HG03521 (cell line): ENCODE measurements around the gene SUN5.

Experiments
- ATAC-seq: cut with Tn5 transposase; IDR thresholded peaks from one replicate; pipeline ENCODE4 v1.9.1; 2021; ENCODE audit warnings: mild to moderate bottlenecking, moderate library complexity; ENCODE audit not compliant: unreplicated experiment

SUN5 gene

GRCh38 chr20:33014336-33015113 lies 10.3 kb upstream of the SUN5 start:
- no peak for ATAC-seq

- no peak for ATAC-seq
Measured at GRCh38 chr20:33013701-33014326, 9.6 kb upstream of the SUN5 start.

GRCh38 chr20:33012327-33013189 lies 8.3 kb upstream of the SUN5 start:
- ATAC-seq: no peak

DNA sequence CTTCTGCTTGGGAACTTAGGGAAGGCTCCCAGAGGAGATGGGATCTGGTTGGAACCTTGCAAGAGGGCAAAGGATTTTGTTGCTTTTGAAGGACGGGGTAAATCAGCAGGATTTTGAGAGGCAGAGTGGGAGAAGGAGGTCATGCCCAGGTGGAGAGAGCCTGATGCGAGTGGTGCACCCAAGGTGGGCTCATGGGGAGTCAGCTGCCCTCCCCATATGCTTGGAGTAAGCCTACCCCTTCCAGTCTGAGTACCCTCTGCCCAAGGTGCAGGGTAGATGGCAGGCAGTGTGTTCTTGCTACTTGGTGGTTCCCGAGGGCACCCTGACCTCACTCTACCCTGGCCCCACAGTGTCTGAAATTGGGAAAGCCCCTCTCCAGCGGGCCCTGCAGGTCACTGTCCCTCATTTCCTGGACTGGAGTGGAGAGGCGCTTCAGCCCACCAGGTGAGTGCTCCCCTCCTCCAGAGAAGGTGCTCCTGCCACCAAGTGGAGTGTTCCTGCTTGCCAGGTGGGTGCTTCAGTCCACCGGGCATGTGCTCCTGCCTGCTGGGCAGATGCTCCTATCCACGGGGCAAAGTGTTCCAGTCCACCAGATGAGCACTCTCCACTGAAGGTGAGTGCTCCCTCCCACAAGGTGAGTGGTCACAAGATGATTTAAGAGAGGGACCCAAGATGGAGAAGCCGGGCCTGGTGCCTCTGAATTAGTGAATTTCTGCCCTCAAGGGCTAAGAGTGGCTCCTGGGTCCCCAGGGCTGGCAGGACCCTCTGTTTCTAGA lies 6.6 kb upstream of the SUN5 start:
- no peak for ATAC-seq

DNA sequence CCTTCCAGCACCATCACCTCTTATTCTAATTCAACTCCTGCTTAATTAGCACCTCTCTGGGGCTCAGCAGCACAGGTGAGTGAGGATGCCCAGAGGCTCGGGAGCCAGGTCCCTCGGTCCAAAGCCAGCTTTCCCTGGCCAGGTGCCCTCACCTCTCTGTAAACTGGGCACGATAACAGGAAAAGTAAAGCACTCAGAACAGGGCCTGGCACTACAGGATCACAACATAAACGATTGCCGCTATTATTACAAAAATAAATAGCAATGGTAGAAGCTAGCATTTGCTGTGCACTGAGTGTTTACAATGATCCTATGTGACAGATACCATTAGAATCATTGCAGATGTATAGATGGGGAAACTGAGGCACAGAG lies 5.9 kb upstream of the SUN5 start:
- ATAC-seq: no peak

GRCh38 chr20:33009214-33010132 lies 5.2 kb upstream of the SUN5 start:
- ATAC-seq: no peak

GRCh38 chr20:33008336-33009213 lies 4.3 kb upstream of the SUN5 start:
- no peak for ATAC-seq

DNA sequence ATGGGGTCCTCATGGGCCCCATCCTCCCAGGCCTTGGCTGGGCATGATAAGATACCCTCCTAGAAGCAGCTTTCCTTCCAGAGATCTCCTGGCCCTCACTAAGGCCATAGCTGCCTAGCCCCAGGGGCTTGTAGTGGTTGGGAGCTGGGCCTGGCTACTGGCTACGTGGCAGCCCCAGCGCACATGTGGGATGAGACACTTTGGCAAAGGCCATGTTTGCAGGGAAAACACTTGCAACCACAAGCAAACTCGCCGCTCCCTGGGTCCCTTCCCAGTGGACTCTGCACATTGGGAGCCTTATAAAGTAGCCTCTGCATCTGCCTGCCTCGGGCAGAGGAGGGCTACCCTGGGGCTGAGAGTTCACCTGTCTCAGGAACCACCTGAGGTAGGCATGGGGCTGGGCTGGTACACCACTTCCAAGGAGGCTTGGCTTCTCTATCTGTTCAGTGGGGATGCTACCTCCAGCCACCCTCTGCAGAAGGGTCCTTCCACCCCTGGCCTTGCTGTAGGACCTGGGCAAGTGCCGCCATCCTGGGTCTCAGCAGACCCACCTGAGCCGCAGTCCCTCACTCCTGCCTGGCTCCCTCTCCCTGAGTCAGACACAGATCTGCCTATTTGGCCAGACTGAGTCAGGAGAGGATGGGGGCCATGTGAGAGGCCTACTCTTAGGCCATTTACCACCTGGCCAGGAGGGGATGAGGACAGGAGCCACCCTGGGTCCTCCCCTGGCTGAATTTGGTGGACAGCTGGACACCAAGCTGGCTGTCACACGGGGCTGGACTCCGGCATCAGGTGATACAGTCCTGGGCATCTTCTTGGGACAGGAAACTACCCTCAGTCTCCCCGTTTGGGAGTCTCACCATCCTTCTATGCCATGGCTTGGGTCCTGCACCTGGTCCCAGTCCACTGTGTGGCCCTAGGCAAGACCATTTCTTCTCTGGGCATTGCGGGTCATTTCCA lies 3.4 kb upstream of the SUN5 start, which contains the start of gene BPIFB2:
BPIFB2 (plus strand) TSS at position 329 of the 960 bp plus-strand sequence. CDS start 871 bp downstream, outside the sequence.
- ATAC-seq: no peak

GRCh38 chr20:33006776-33007375 lies 2.6 kb upstream of the SUN5 start:
- no peak for ATAC-seq

DNA sequence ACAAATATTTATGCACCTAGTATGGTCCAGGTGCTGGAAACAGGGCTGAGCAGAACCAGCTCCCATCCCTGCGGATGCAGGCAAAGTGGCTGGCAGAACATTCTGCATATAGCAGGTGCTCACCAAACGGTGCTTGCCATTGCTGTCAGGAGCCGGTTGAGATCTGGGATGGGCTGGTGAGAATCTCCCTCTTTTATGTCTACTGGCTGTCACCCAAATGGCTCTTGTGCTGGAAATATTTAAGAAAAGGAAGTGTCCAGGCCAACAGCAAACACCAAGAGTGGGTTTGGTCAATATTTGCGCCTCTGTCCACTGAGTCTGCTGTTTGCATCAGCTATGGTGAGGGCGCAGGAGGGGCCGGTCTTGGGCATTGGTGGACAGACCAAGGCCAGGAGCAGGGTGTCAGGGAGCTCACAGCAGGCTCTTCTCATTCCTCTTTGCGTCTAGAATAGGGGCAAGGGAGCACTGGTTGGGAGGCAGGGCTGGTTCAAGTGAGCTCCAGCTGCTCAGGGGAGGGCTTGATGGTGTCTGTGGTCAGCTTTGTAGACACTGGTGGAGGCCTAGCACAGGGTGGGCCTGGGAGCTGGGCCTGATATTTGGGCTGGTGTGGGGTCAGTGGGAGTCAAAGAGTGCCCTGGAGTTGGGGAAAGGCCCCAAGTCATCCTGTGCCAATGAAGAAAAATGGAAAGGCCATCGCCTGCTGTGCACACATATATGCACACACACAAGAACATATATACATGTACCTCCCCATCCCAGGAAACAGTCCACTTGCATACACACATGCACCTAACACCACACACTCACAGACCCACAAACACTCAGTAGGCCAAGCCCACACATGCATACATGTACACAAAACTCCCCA lies 1.9 kb upstream of the SUN5 start:
- no peak for ATAC-seq

DNA sequence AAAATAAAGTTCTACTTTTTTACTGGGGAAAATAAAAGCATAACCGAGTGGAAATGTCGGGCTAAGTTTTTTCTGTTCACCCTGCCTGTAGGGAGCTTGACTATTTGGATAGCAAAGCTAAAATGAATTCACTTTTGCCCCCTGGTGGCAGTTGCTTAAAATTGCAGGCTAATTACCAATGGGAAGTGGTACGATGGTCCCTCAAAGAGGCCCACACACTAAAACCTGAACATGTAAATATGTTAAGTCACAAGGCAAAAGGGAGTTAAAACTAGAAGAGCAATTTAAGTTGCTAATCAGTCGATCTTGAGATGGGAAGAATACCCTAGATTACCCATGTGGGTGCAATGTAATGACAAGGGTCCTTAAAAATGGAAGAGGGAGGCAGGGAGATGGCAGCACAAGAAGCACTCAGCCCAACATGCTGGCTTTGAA lies 916 bp upstream of the SUN5 start:
- ATAC-seq: no peak

DNA sequence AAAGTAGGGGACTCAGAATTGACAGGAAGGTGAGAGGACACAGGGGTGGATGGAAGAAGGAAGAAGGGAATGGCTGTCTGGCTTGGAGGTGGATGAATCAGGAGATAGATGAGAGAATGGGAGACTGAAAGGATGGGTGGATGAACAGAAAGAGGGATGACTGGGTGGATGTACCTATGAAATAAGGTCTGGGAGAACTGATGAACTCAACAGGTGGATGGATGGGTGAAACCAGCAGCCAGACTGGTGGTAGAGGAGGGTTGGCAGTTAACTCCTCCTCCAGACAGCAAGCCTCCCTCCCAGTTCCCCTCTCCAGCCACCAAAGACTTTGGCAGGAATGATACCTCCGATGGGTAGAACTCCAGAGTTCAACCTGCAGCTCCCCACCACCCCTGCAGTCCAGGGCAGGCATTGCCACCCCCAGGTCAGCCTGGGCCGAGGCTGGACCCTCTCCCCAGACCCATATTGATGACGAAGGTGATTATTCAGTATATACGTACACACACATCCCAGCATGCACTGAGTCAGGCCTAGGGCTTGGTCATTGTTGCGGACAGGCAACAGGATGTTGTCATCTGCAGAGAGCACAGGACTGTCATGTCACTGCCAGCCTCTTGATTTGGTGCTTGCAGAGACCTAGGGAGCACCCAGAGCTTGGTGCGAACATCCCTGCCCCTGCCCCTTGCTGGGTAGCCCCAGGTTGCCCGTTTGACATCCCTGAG lies 2.0 kb downstream of the SUN5 start:
- ATAC-seq: no peak

DNA sequence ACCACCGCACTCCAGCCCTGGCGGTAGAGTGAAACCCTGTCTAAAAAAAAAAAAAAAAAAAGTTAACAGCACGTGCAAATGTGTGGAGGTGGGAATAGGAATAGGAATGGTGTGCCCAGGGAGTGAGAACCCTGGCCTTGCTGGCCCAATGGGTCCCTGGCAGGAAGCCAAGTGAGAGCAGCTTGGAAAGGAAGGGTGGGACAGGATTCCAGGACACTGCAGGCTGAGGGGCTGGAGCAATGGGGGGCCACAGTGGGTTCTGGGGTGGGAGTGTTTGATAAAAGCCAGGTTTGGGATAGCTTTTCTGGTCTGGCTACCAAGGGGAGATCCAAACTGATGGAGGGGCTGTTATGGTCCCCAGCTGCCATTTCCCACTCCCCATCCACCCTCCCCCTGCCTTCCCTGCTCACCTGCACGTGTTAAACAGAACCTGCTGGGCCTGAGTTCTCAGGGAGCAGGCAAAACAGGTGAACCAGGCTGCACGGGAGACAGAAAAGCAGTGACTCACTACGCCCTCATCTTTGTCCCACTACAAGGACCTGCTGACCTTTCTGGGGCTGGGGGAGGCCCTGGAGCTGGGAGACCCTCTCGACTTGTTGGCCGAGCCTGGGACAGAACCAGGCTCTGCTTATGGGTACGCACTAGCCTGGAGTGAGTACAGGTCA lies 3.3 kb downstream of the SUN5 start:
- ATAC-seq: no peak

- ATAC-seq: no peak
Measured at GRCh38 chr20:32999603-33000250, 4.5 kb downstream of the SUN5 start.

DNA sequence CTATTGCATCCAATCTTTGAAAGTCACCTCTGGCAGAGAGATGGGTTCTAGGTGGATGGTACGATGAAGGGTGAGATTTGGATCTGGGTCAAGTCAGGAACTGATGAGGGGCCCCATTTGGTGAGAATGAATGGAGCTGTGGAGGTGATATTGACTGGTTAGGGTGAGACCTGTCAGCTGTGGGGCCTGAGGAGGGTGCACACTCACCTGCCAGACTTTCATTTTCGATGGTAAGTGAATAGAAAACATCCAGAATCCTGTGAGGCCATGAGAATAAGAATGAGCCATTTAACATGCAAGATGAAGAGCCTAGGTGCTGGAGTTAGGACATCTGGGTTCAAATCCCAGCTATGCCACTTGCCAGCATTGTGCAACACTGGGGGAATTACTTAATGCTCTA lies 6.8 kb downstream of the SUN5 start:
- ATAC-seq: no peak
